ENCODE measurements around the gene ADGRE2. TPM values are rescaled to one million over a fixed set of nuclear protein-coding genes. Genes with fewer than 3 reads are reported as not detected.

Gene ADGRE2
- total and polyA plus RNA-seq, 4 donors = 0.40 to 5.3 (median 1.2) TPM

- no peak for DNase-seq (ENCODE audit: low spot score)
- H3K4me1 ChIP-seq (ENCODE audit: control insufficient read depth in 4 of 4, insufficient read depth in 4 of 4, low read length in 3 of 4) = no peaks in the 10 kb centered on the region
- no peaks in the 10 kb centered on the region for H3K36me3 ChIP-seq (ENCODE audit: control insufficient read depth in 4 of 4, insufficient read depth in 3 of 4, low read depth in 1 of 4, low read length in 3 of 4)
- WGBS = 51% methylated on average over 6 of the region's 6 CpGs
- H3K27me3 ChIP-seq (ENCODE audit: control insufficient read depth in 4 of 4, insufficient read depth in 4 of 4, low read length in 3 of 4) = peaks cover 0 to 5% (median 2%) of the 10 kb centered on the region in 4 donors
- no peak overlapping the region for H3K27ac ChIP-seq (ENCODE audit: low read depth in 1 of 2, low read length in 2 of 2)
- no peak overlapping the region for H3K9ac ChIP-seq (ENCODE audit: low read depth in 1 of 2, low read length in 2 of 2)
- H3K9me3 ChIP-seq (ENCODE audit: control insufficient read depth in 4 of 4, low read length in 3 of 4) = peaks cover 0 to 8% (median 4%) of the 10 kb centered on the region in 4 donors
- H3K4me3 ChIP-seq (ENCODE audit: low read depth in 1 of 3, low read length in 3 of 3) = no peak overlapping the region
- TF ChIP-seq HNF4A (conservative IDR thresholded peaks at IDR 0.05) = no peak
- no peak for TF ChIP-seq FOXA1 (IDR thresholded peaks at IDR 0.05)
- no peak for TF ChIP-seq ZBTB33 (IDR thresholded peaks at IDR 0.05)
- no peak for TF ChIP-seq MAX (IDR thresholded peaks at IDR 0.05)
- no peak for TF ChIP-seq SP1 (IDR thresholded peaks at IDR 0.05)
- TF ChIP-seq RXRA (IDR thresholded peaks at IDR 0.05) = no peak
- TF ChIP-seq HNF4G (IDR thresholded peaks at IDR 0.05) = no peak
- no peak for TF ChIP-seq EGR1 (IDR thresholded peaks at IDR 0.05; ENCODE audit: low read depth in 2 of 2)
- TF ChIP-seq ATF3 (IDR thresholded peaks at IDR 0.05) = no peak
- TF ChIP-seq FOXA2 (IDR thresholded peaks at IDR 0.05) = no peak
- no peak for TF ChIP-seq REST (IDR thresholded peaks at IDR 0.05)
- no peak for TF ChIP-seq GABPA (IDR thresholded peaks at IDR 0.05 in 1 of 2, conservative IDR thresholded peaks at IDR 0.05 in 1 of 2)
- no peak for TF ChIP-seq YY1 (IDR thresholded peaks at IDR 0.05)
- no peak for TF ChIP-seq NR2F2 (IDR thresholded peaks at IDR 0.05)
Measured at GRCh38 chr19:14821937-14822336, 43.6 kb upstream of the ADGRE2 start.

GRCh38 chr19:14818588-14818987, 40.2 kb upstream of the ADGRE2 start:
- TF ChIP-seq CTCF (IDR thresholded peaks at IDR 0.05; ENCODE audit: low read depth, low read length, missing input control) (no peak), FOXA2 (IDR thresholded peaks at IDR 0.05) (no peak)

More at GRCh38 chr19:14818588-14818987, 40.2 kb upstream of the ADGRE2 start:
- Histone ChIP-seq H3K27me3 (ENCODE audit: control insufficient read depth in 4 of 4, insufficient read depth in 4 of 4, low read length in 3 of 4) (no peaks in the 10 kb centered on the region), H3K4me1 (ENCODE audit: control insufficient read depth in 4 of 4, insufficient read depth in 4 of 4, low read length in 3 of 4) (no peaks in the 10 kb centered on the region), H3K27ac (ENCODE audit: low read depth in 1 of 2, low read length in 2 of 2) (no peak overlapping the region), H3K36me3 (ENCODE audit: control insufficient read depth in 4 of 4, insufficient read depth in 3 of 4, low read depth in 1 of 4, low read length in 3 of 4) (no peaks in the 10 kb centered on the region), H3K9me3 (ENCODE audit: control insufficient read depth in 4 of 4, low read length in 3 of 4) (no peaks in the 10 kb centered on the region), H3K4me3 (ENCODE audit: low read depth in 1 of 3, low read length in 3 of 3) (no peak overlapping the region), H3K9ac (ENCODE audit: low read depth in 1 of 2, low read length in 2 of 2) (no peak overlapping the region)
- 74% methylated on average over 8 of the region's 8 CpGs for WGBS
- no peak for DNase-seq (ENCODE audit: low spot score)
